HL-60 (cell line): ENCODE results near the gene VMAC.
A peak's percentile ranks its signal among the peaks of the same experiment; 100 is the strongest.
"Not testable (repeated sequence)": the region's sequence is repeated elsewhere in the genome, so short reads cannot be mapped to it uniquely, and the experiment has no call there.

Experiments
- DNase-seq, 2 experiments: peaks; one replicate each; pipeline ENCODE4 v3.0.0-alpha.2; 2010 to 2020; ENCODE audit warnings: low read depth in 1 of 2, low spot score in 1 of 2
- H3K27ac ChIP-seq: fragments of 250-450 bp; sonication (Bioruptor Pico); replicated peaks from 2 replicates; pipeline ENCODE4 v1.5.1; 2020; ENCODE audit warnings: mild to moderate bottlenecking, moderate library complexity
- H3K27me3 ChIP-seq: fragments of 250-450 bp; sonication (Bioruptor Pico); 2 replicates; pipeline ENCODE4 v1.5.1; 2021; ENCODE audit warnings: mild to moderate bottlenecking, moderate library complexity; ENCODE audit not compliant: insufficient read depth, poor library complexity, severe bottlenecking
- H3K4me3 ChIP-seq: replicated peaks from 2 replicates; pipeline ENCODE4 v1.5.1; 2011; ENCODE audit warnings: mild to moderate bottlenecking, control low read depth, low read length; ENCODE audit not compliant: insufficient read depth
- GABPA ChIP-seq: IDR thresholded peaks from 2 replicates; pipeline ENCODE4 v1.6.1; 2012; ENCODE audit warnings: low read depth
- POLR2AphosphoS5 ChIP-seq: IDR thresholded peaks from 2 replicates; pipeline ENCODE4 v1.6.1; 2012; ENCODE audit warnings: low read depth
- SPI1 ChIP-seq: IDR thresholded peaks from 2 replicates; pipeline ENCODE4 v1.6.1; 2012; ENCODE audit warnings: low read depth, mild to moderate bottlenecking, borderline replicate concordance
- long read RNA-seq: library from polyadenylated mRNA; unstranded; transcript quantifications from one replicate; pipeline ENCODE4 v2.0.0, GENCODE V29; 2020
- TF ChIP-seq, protein P1 (sequence below): IDR thresholded peaks from one replicate; pipeline ENCODE4 v1.5.1; 2011; ENCODE audit warnings: low read length, control low read depth, inconsistent platforms; ENCODE audit not compliant: insufficient read depth
- TF ChIP-seq, protein P2 (sequence below): IDR thresholded peaks from 2 replicates; pipeline ENCODE4 v1.6.1; 2012; ENCODE audit warnings: low read depth; ENCODE audit not compliant: insufficient replicate concordance

Gene VMAC, protein sequence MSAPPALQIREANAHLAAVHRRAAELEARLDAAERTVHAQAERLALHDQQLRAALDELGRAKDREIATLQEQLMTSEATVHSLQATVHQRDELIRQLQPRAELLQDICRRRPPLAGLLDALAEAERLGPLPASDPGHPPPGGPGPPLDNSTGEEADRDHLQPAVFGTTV
- long read RNA-seq, transcript VMAC-201 (2 exons, 2,254 nt) = major isoform, 14 of 17 reads
- long read RNA-seq, partial matches to known transcripts = 0 of 17 reads
- long read RNA-seq, other reads (novel, unspliced or antisense) = 3 of 17 reads

DNA sequence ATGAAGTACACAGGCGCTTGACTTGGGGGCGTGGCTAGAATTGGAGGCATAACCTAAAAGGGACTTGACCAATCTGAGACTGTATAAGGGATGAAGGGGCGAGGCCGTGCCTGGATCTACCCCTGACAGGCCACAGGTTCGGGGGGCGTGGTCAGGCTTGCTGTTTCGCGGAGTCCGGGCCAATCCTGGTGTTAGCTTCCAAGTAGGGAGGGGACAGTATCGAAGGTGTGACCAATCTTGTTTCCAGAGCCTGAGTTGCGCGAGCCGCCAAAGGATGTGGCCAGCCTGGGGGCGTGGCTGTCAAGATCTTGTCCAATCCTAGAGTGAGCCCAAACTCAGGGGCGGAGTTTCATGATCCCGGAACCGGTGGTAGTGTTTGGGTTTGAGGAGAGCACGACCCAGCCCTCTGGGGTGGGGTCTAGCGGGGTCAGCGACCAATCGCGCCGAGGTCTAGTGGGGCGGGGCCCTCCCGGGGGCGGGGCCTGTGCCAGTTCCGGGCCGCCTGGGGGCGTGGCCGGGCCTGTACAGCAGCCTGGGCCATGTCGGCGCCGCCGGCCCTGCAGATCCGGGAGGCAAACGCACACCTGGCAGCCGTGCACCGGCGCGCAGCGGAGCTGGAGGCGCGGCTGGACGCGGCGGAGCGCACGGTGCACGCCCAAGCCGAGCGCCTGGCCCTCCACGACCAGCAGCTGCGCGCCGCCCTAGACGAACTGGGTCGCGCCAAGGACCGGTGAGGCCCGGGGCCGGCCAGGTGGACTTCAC, at the start of gene VMAC:
Gene VMAC (plus strand): TSS at position 521 of the 762 bp plus-strand sequence. CDS start 19 bp downstream, at position 540.
- peak; percentile 100 for DNase-seq
- peak within 1 kb of the TSS; percentile 92 for H3K27ac ChIP-seq
- H3K27me3 ChIP-seq = no peaks in the 10 kb centered on the region
- TF ChIP-seq POLR2AphosphoS5 (no peak), SPI1 (no peak), GABPA (no peak)
- TF ChIP-seq, protein P1, sequence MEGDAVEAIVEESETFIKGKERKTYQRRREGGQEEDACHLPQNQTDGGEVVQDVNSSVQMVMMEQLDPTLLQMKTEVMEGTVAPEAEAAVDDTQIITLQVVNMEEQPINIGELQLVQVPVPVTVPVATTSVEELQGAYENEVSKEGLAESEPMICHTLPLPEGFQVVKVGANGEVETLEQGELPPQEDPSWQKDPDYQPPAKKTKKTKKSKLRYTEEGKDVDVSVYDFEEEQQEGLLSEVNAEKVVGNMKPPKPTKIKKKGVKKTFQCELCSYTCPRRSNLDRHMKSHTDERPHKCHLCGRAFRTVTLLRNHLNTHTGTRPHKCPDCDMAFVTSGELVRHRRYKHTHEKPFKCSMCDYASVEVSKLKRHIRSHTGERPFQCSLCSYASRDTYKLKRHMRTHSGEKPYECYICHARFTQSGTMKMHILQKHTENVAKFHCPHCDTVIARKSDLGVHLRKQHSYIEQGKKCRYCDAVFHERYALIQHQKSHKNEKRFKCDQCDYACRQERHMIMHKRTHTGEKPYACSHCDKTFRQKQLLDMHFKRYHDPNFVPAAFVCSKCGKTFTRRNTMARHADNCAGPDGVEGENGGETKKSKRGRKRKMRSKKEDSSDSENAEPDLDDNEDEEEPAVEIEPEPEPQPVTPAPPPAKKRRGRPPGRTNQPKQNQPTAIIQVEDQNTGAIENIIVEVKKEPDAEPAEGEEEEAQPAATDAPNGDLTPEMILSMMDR = no peak
- TF ChIP-seq, protein P2, sequence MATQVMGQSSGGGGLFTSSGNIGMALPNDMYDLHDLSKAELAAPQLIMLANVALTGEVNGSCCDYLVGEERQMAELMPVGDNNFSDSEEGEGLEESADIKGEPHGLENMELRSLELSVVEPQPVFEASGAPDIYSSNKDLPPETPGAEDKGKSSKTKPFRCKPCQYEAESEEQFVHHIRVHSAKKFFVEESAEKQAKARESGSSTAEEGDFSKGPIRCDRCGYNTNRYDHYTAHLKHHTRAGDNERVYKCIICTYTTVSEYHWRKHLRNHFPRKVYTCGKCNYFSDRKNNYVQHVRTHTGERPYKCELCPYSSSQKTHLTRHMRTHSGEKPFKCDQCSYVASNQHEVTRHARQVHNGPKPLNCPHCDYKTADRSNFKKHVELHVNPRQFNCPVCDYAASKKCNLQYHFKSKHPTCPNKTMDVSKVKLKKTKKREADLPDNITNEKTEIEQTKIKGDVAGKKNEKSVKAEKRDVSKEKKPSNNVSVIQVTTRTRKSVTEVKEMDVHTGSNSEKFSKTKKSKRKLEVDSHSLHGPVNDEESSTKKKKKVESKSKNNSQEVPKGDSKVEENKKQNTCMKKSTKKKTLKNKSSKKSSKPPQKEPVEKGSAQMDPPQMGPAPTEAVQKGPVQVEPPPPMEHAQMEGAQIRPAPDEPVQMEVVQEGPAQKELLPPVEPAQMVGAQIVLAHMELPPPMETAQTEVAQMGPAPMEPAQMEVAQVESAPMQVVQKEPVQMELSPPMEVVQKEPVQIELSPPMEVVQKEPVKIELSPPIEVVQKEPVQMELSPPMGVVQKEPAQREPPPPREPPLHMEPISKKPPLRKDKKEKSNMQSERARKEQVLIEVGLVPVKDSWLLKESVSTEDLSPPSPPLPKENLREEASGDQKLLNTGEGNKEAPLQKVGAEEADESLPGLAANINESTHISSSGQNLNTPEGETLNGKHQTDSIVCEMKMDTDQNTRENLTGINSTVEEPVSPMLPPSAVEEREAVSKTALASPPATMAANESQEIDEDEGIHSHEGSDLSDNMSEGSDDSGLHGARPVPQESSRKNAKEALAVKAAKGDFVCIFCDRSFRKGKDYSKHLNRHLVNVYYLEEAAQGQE = no peak
- peak within 1 kb of the TSS; percentile 96 for H3K4me3 ChIP-seq

DNA sequence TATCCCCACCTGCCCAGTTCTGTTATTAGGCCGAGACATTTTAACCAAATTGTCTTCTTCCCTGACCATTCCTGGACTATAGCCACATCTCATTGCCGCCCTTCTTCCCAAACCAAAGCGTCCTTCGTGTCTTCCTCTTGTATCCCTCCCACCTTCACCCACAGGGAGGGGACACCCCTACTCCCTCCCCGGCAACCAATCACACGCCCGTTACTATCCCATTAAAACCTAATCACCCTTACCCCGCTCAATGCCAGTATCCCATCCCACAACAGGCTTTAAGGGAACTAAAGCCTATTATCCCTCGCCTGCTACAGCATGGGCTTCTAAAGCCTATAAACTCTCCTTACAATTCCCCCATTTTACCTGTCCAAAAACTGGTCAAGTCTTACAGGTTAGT, 49.5 kb upstream of the VMAC start:
- not testable (repeated sequence) for H3K27me3 ChIP-seq, H3K4me3 ChIP-seq, DNase-seq, H3K27ac ChIP-seq

DNA sequence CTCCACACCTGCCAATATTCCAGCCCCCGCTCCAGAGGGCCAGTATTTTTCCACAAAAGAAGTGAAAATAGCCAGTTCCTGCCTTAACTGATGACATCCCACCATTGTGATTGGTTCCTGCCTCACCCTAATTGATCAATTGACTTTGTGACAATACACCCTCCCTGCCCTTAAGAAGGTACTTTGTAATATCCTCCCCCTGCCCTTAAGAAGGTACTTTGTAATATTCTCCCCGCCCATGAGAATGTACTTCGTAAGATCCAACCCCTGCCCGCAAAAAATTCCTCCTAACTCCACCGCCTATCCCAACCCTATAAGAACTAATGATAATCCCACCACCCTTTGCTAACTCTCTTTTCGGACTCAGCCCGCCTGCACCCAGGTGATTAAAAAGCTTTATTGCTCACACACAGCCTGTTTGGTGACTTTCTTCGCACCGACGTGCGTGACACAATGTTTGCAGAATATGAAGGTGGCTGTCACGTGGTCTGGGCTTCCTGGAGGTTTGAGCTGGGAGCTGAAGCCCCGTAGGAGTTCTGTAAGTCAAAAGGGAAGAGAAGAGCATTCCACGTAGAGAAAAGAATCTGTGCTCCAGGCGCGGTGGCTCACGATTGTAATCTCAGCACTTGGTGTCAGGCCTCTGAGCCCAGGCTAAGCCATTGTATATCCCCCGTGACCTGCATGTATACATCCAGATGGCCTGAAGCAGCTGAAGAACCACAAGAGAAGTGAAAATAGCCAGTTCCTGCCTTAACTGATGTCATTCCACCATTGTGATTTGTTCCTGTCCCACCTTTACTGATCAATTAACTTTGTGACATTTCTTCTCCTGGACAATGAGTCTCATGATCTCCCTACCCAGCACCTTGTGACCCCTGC, 47.2 kb upstream of the VMAC start:
- no peak for DNase-seq
- no peak overlapping the region for H3K4me3 ChIP-seq
- TF ChIP-seq, protein P1 = no peak
- TF ChIP-seq POLR2AphosphoS5 = no peak
- no peak for TF ChIP-seq SPI1
- no peak for TF ChIP-seq GABPA
- no peaks in the 10 kb centered on the region for H3K27me3 ChIP-seq
- H3K27ac ChIP-seq = no peak overlapping the region

DNA sequence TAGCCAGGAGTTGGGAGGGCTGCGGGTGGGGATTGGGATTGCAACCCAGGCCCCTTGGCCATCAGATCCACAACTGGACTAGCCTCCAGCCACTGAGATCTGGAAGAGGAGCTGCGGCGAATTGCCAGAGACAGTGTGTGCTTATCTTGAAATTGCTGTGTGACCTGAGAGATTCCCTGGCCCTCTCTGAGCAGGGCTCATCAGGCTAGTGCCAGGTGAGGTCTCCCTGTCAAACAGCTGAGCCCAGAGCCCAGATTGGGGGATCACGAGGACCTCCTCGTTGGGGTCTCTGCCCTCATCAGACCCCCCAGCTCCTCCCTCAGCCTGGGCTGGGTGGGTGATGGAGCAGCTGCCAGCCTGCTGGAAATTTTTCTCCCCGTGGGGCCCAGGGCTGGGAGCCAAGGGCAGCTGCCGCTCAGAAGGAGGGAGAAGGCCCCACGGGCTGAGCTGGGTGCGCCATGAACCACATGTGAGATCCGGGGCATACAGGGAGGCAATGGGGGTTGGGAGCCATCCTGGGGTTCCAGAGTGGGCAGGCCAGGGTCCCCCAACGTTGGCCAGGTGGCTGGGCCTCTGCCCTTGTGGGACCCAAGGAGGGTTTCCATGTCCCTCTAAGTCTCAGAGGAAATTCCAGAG, 41.5 kb upstream of the VMAC start:
- TF ChIP-seq, protein P2 = no peak
- TF ChIP-seq POLR2AphosphoS5 (no peak), GABPA (no peak), SPI1 (no peak)
- TF ChIP-seq, protein P1 = no peak
- Histone ChIP-seq H3K4me3 (no peak overlapping the region), H3K27me3 (no peaks in the 10 kb centered on the region), H3K27ac (no peak overlapping the region)
- no peak for DNase-seq
